AG10803 (cell line): ENCODE results near the gene ERI2.

Experiments used
- DNase-seq: peaks from one replicate; pipeline ENCODE4 v3.0.0; 2010; ENCODE audit warnings: low read depth
- H3K4me3 ChIP-seq: 2 replicates; pipeline ENCODE4 v1.5.1; 2011; ENCODE audit warnings: mild to moderate bottlenecking, low read length, control low read depth
- TF ChIP-seq, protein P1 (sequence below): conservative IDR thresholded peaks from 2 replicates; pipeline ENCODE4 v1.5.1; 2011; ENCODE audit warnings: mild to moderate bottlenecking, low read length, control low read depth, inconsistent platforms

The ERI2 gene

GRCh38 chr16:20782470-20782869, 23.8 kb downstream of the ERI2 start:
- DNase-seq = no peak
- H3K4me3 ChIP-seq = no peak overlapping the region
- TF ChIP-seq, protein P1, sequence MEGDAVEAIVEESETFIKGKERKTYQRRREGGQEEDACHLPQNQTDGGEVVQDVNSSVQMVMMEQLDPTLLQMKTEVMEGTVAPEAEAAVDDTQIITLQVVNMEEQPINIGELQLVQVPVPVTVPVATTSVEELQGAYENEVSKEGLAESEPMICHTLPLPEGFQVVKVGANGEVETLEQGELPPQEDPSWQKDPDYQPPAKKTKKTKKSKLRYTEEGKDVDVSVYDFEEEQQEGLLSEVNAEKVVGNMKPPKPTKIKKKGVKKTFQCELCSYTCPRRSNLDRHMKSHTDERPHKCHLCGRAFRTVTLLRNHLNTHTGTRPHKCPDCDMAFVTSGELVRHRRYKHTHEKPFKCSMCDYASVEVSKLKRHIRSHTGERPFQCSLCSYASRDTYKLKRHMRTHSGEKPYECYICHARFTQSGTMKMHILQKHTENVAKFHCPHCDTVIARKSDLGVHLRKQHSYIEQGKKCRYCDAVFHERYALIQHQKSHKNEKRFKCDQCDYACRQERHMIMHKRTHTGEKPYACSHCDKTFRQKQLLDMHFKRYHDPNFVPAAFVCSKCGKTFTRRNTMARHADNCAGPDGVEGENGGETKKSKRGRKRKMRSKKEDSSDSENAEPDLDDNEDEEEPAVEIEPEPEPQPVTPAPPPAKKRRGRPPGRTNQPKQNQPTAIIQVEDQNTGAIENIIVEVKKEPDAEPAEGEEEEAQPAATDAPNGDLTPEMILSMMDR = no peak

- H3K4me3 ChIP-seq = no peak overlapping the region
- TF ChIP-seq, protein P1 = no peak
- DNase-seq = no peak
Observed at GRCh38 chr16:20781697-20782096, 24.6 kb downstream of the ERI2 start.

DNA sequence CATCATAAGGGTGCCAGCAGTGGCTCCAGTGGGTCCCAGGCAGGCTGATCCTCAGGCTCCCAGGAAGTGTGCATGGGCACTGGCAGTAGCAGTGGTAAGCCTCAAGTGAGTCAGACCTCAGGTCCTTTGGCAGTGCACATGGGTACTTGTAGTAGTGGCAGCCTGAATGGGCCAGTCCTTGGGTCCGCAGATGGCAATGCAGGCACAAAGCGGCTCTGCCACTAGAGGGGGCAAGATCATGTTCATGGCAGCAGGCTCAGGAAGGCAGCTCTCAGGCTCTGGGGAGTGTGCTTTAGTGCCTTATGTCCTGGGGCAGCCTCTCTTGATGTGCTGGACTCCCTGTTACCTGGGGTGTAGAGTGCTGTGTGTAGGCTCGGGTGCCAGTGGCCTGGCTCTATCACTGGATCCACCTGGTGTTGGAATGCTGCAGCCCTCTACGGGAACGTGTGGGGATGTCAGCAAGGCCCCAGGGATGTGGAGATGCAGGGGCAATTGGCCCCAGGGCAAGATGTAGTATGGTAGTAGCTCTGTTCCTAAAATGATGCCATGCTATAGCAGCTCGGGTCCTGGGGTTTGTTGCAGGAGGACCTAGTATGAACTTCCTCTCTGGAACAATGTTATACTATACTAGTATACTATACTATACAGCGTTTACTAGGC, 31.4 kb downstream of the ERI2 start:
- TF ChIP-seq, protein P1 = peak; percentile 79
- peak; percentile 62 for DNase-seq
- no peak overlapping the region for H3K4me3 ChIP-seq

- DNase-seq = no peak
- TF ChIP-seq, protein P1 = no peak
- no peak overlapping the region for H3K4me3 ChIP-seq
Observed at GRCh38 chr16:20773679-20774078, 32.6 kb downstream of the ERI2 start.

DNA sequence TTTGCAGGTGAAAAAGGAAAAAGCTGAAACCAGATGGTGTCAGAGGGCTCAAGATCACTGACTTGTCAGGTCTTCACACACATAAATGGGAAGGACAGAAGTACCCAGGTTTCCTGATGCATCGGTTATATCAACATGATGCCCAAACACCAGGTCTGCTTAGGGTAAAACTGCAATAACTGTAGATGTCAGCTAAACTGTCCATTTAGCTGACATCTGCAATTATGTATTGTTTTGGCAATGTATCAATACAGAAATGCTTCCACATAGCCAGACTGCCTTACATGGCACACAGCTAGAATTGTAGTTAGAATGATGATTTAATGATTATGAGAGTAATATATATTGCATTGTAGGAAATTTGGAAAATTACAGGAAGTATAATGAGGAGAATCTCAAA, 37.5 kb downstream of the ERI2 start:
- DNase-seq = no peak
- TF ChIP-seq, protein P1 = no peak
- no peak overlapping the region for H3K4me3 ChIP-seq

GRCh38 chr16:20768121-20768520, 38.2 kb downstream of the ERI2 start:
- no peak overlapping the region for H3K4me3 ChIP-seq
- TF ChIP-seq, protein P1 = no peak
- no peak for DNase-seq

DNA sequence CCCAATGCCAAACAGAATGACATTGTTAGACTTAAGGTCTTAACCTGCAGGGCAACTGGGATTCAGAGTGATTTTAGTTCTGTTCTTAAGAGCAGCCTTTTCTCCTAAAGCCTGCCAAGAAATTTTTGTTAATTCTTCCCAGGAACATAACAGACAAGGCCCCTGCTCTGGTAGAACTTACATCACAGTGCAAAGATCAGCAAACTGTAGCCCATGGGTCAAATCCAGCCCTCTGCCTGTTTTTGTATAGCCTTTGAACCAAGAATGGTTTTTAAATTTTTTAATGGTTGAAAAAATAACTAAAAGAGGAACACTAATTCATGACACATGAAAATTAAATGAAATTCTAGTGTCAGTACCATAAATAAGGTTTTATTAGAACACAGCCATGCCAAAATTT, 38.7 kb downstream of the ERI2 start:
- TF ChIP-seq, protein P1 = no peak
- no peak overlapping the region for H3K4me3 ChIP-seq
- no peak for DNase-seq
